GM12873 (cell line): ENCODE results near the gene CTIF.

ENCODE experiments used
- TF ChIP-seq, protein P1 (sequence below): IDR thresholded peaks from 2 replicates; pipeline ENCODE4 v1.5.1; 2012; ENCODE audit warnings: low read depth, mild to moderate bottlenecking, moderate library complexity, low read length, control low read depth; ENCODE audit not compliant: insufficient read depth; ENCODE audit errors: missing control alignments

Gene CTIF

DNA sequence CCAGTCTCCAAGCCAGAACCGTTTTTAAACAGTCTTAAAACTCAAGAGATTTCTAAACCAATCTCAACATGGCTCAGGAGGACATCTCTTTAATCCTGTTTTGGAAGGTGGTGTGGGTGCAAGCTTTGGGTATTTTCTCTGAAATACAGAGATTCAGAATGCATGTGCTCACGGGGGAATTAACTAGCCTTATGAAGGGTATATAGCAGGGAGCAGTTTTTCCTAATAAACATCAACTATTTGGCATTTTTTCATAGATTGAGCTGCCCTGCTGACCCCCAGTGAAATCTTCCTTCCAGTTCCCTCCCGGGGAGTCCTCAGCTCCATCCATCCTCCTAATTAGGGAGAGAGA is 289.3 kb downstream of the CTIF start:
- TF ChIP-seq, protein P1, sequence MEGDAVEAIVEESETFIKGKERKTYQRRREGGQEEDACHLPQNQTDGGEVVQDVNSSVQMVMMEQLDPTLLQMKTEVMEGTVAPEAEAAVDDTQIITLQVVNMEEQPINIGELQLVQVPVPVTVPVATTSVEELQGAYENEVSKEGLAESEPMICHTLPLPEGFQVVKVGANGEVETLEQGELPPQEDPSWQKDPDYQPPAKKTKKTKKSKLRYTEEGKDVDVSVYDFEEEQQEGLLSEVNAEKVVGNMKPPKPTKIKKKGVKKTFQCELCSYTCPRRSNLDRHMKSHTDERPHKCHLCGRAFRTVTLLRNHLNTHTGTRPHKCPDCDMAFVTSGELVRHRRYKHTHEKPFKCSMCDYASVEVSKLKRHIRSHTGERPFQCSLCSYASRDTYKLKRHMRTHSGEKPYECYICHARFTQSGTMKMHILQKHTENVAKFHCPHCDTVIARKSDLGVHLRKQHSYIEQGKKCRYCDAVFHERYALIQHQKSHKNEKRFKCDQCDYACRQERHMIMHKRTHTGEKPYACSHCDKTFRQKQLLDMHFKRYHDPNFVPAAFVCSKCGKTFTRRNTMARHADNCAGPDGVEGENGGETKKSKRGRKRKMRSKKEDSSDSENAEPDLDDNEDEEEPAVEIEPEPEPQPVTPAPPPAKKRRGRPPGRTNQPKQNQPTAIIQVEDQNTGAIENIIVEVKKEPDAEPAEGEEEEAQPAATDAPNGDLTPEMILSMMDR = no peak

DNA sequence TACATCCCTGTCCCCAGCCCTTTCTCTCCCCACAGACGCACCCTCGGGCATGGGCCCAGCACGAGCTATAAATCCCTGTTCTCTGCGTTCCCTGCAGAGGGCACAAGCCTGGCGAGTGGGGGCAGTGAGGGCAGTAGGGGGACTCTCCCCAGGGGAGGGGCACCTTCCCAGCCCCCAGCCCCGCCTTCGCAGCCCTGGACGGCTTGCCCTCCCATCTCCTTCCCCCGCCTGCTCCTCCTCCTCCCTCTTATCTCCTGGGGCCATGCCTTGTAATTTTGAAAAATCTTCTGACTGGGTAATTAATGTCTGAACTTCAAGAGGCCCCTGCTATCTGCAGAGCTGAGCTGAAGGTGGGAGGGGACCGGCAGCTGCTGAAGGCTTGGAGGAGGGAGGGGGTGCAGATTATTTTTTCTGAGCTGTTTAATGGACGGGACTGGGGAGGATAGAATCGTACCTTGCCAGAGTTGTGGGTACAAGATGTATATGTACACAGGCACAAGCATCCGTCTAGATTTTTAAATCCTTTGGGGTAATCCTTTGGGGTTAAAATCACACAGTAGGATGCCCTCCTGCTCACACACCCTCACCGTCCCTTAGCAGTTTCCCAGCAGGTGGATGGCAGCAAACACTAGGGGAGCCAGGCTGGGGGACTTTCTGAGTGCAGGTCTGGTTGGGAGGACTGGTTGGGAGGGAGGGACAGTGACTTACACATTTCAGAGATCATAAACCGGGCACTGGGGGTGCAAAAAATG is 290.0 kb downstream of the CTIF start:
- TF ChIP-seq, protein P1 = no peak

DNA sequence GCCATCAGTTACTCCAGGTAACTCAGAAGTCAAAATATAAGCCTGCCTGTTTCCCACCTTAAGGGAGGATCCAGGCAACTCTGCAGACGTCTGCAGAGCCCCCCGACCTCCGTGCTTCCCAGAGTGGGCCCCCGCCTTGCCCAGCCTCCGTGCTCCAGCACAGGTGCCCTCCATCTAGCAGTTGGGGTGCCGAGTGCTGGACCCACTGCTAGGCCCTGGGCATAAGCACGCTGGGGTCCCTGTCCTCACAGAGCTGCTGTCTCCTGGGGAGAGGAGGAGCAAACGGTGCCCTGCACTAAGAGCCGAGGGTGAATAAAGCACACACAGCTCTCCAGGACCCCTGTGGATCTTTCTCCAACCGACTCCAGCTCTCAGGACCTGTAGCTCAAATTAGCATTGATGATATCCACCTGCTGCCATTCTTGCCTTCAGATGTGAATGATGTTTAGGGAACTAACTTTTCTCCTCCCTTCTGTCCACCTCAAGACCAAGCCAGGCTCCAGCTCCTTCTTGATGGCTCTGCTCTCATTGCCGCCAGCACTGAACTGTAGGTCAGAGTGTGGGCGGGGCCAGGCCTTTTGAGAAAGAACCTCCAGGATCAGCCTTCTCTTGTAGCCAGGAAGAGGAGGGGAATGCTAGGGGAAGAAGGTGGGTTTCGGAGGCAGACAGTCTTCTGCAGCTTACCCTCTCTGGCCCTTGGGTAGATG is 290.8 kb downstream of the CTIF start:
- TF ChIP-seq, protein P1 = no peak

DNA sequence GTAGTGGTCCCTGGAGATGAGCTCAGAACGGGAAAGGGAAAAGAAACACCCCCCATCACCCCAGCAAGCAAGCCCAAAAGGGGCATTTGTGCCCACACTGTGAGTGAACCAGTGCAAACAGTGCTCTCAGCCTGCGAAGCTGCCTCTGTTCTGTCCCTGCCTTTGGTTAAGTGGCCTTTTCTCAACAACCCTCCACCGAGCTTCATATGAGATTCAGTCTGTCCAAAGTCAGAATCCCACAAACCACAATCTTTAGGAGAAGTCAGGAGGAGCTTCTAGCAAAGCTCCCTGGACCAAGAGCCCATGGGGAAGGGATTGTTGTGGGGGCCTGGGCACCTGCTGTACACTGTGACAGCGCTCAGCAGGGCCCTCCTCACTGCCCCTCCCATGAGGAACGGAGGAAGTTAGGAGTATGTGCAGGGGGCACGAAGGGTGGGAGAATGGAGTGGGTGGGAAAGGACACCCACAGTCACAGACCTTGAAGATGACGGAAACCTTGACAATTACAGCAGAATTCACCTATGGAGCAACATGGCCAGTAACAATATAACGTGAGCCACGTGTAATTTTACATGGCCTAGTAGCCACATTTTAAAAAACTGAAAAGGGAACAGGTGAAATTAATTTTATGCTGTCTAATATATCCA is 292.4 kb downstream of the CTIF start:
- TF ChIP-seq, protein P1 = no peak

DNA sequence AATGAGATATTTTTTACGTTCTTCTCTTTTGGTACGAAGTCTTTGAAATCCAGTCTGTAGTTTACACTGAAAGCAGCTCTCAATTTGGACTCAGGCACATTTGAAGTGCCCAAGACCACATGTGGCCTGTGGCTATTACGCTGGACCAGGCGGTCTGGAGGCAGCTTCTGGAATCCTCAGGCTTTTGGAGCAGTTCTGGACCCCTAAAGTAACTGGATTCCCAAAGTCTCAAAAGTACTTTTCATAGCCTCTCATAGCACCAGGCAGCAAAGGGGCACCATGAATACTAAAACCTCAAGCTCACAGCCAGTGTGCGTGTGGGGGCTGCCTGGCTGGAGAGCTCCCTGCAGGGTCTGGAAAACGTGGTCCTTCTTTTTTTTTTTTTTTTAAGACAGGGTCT is 293.0 kb downstream of the CTIF start:
- TF ChIP-seq, protein P1 = no peak

DNA sequence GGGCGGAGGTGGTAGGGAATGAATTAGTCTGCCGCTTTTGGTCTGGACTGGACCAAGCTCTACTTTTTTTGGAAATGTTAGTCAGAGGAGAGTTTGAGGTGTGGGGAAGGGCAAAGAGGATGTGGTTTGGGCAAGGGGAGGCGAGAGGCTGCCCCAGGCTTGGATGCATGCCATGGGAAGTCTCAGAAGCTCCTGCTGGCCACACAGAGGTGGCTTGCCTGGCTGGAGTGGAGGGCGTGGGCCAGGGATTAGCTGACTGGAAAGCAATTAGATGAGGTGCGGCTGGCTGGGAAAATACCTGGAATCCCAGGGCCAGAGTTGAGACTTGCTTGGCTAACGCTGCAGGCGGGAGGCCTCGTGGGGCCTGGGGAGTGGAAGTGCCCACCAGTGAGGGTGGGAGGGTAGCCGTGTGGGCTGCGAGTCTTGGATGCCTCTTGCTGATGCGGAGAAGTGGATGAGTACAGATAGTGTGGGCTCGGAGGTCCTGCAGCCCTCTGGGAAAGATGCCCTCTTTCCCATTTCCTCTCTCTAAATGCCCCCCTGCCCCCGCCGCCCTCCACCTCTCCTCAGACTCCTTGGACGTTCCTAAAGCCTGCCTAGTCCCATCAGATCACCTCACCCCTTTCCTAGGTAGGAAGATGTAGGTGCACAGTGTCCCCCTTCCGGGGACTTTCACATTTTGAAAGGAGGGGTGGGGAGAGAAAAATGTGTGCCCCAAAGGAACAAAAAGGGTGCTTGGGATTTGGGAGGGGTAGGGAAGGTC is 294.3 kb downstream of the CTIF start:
- TF ChIP-seq, protein P1 = no peak
